WTC11 (cell line): ENCODE results near the gene WASF3. TPM values are rescaled to one million over a fixed set of nuclear protein-coding genes. Genes with fewer than 3 reads are reported as not detected.

Experiments
- ATAC-seq: fragments of 200-7000 bp; cut with Tn5 transposase; 2 replicates; pipeline ENCODE4 v1.10.0; 2021; ENCODE audit warnings: mild to moderate bottlenecking, moderate library complexity
- CTCF ChIA-PET: fragments of 300-600 bp; sonication (Branson Sonifier 250); formaldehyde crosslinking; loops from one replicate; lab custom pipeline; 2021; ENCODE audit warnings: antibody characterized with exemption; lab: Charles Lee
- POLR2A ChIA-PET: fragments of 350-600 bp; sonication (Branson Sonifier 250); formaldehyde crosslinking; loops from one replicate; lab custom pipeline; 2021; ENCODE audit warnings: antibody characterized with exemption; lab: Charles Lee
- DNase-seq: peaks from one replicate; pipeline ENCODE4 v3.0.0; 2021; ENCODE audit warnings: low spot score
- H3K27ac Mint-ChIP-seq: 2 replicates; pipeline ENCODE4 v1.8.0; 2021; ENCODE audit warnings: mixed read lengths
- H3K27me3 Mint-ChIP-seq: 2 replicates; pipeline ENCODE4 v1.8.0; 2021; ENCODE audit warnings: low read depth, mild to moderate bottlenecking, moderate library complexity, mixed read lengths
- H3K36me3 Mint-ChIP-seq: 2 replicates; pipeline ENCODE4 v1.8.0; 2021; ENCODE audit warnings: mixed read lengths
- H3K4me1 Mint-ChIP-seq: 2 replicates; pipeline ENCODE4 v1.8.0; 2022; ENCODE audit warnings: mixed read lengths
- H3K4me3 Mint-ChIP-seq: 2 replicates; pipeline ENCODE4 v1.8.0; 2021; ENCODE audit warnings: mild to moderate bottlenecking, moderate library complexity, mixed read lengths
- H3K9me3 Mint-ChIP-seq: 2 replicates; pipeline ENCODE4 v1.8.0; 2021; ENCODE audit warnings: mixed read lengths
- AFF4 ChIP-seq: sonication (generic); formaldehyde crosslinking; IDR thresholded peaks from 2 replicates; pipeline ENCODE4 v1.8.1; 2023; ENCODE audit warnings: mild to moderate bottlenecking, missing genetic modification reagents, borderline replicate concordance
- ARID4B ChIP-seq: sonication (generic); formaldehyde crosslinking; IDR thresholded peaks from 2 replicates; pipeline ENCODE4 v1.8.0; 2023; ENCODE audit warnings: missing genetic modification reagents, mild to moderate bottlenecking, borderline replicate concordance
- ERG ChIP-seq: fragments of 250-450 bp; sonication (Bioruptor Pico); IDR thresholded peaks from 2 replicates; pipeline ENCODE4 v1.8.0; 2021; ENCODE audit warnings: mild to moderate bottlenecking
- MYBL2 ChIP-seq: sonication (generic); formaldehyde crosslinking; IDR thresholded peaks from 2 replicates; pipeline ENCODE4 v1.8.1; 2023; ENCODE audit warnings: mild to moderate bottlenecking, moderate library complexity, missing genetic modification reagents
- TEAD1 ChIP-seq: sonication (generic); formaldehyde crosslinking; IDR thresholded peaks from 2 replicates; pipeline ENCODE4 v1.8.0; 2022; ENCODE audit warnings: mild to moderate bottlenecking, missing genetic modification reagents
- ZNF425 ChIP-seq: fragments of 250-450 bp; sonication (Bioruptor Pico); conservative IDR thresholded peaks from 2 replicates; pipeline ENCODE4 v1.9.0; 2021; ENCODE audit warnings: mild to moderate bottlenecking
- total RNA-seq: library from RNA; stranded (reverse); gene quantifications from 3 replicates; pipeline ENCODE4 v1.2.3, GENCODE V29; 2021
- TF ChIP-seq, protein P1 (sequence below): sonication (generic); formaldehyde crosslinking; IDR thresholded peaks from 2 replicates; pipeline ENCODE4 v1.8.0; 2022; ENCODE audit warnings: mild to moderate bottlenecking, missing genetic modification reagents
- TF ChIP-seq, protein P2 (sequence below): sonication (generic); formaldehyde crosslinking; IDR thresholded peaks from 2 replicates; pipeline ENCODE4 v1.8.1; 2023; ENCODE audit warnings: mild to moderate bottlenecking, missing genetic modification reagents, moderate library complexity

The WASF3 gene
- total RNA-seq, 1 experiment from 2014 or later = 26.8 TPM

- TF ChIP-seq AFF4 (CRISPR knock-in tag) (no peak), ZNF425 (CRISPR knock-in tag) (no peak), MYBL2 (no peak)
Measured at GRCh38 chr13:26668357-26669146, 111.1 kb downstream of the WASF3 start (continued).

- H3K27ac Mint-ChIP-seq = no peak overlapping the region
- ATAC-seq = no peak
- no peak for DNase-seq
- no peaks in the 10 kb centered on the region for H3K27me3 Mint-ChIP-seq
- peaks cover 6% of the 10 kb centered on the region; the same call in 1 of the 2 replicates for H3K36me3 Mint-ChIP-seq
- ChIA-PET CTCF (interaction anchor here (1.0 kb wide), 1 partner anchor 177 kb away, joined by 3 read pairs; no protein-coding TSS in a partner anchor), POLR2A (no interaction called here)
- peaks cover 6% of the 10 kb centered on the region for H3K9me3 Mint-ChIP-seq
- peaks cover 14% of the 10 kb centered on the region for H3K4me1 Mint-ChIP-seq
- H3K4me3 Mint-ChIP-seq = no peak overlapping the region
- TF ChIP-seq ARID4B (CRISPR knock-in tag) (no peak), ERG (CRISPR knock-in tag) (no peak)
Measured at GRCh38 chr13:26673890-26674289, 116.4 kb downstream of the WASF3 start.

DNA sequence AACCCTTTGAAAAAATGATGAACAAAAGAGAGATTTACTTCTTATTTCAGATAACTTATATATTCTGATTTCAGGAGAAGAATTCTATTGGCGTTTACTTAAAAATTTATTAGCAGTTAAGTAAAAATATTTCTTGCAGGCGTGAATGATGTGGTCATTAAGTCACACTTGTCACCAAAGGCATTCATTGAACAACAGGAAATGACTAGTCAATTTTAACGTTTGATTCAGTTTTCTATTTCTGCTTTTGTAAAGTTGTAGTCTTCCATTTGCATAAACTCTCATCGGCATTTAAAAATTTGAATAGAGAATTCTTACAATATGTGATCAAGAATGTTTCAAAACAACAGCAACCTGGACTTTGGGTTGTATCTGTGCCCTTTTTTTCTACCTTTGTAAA is 119.7 kb downstream of the WASF3 start:
- H3K27ac Mint-ChIP-seq = no peak overlapping the region
- no peaks in the 10 kb centered on the region for H3K27me3 Mint-ChIP-seq
- CTCF ChIA-PET = interaction anchor here (1.3 to 1.9 kb wide), 2 partner anchors 19 to 21 kb away, joined by 3 to 4 read pairs; no protein-coding TSS in a partner anchor
- ATAC-seq = no peak
- peaks cover 7% of the 10 kb centered on the region; the same call in 1 of the 2 replicates for H3K36me3 Mint-ChIP-seq
- POLR2A ChIA-PET = no interaction called here
- DNase-seq = no peak
- no peak overlapping the region for H3K4me3 Mint-ChIP-seq
- H3K4me1 Mint-ChIP-seq = peaks cover 36% of the 10 kb centered on the region
- TF ChIP-seq, protein P1, sequence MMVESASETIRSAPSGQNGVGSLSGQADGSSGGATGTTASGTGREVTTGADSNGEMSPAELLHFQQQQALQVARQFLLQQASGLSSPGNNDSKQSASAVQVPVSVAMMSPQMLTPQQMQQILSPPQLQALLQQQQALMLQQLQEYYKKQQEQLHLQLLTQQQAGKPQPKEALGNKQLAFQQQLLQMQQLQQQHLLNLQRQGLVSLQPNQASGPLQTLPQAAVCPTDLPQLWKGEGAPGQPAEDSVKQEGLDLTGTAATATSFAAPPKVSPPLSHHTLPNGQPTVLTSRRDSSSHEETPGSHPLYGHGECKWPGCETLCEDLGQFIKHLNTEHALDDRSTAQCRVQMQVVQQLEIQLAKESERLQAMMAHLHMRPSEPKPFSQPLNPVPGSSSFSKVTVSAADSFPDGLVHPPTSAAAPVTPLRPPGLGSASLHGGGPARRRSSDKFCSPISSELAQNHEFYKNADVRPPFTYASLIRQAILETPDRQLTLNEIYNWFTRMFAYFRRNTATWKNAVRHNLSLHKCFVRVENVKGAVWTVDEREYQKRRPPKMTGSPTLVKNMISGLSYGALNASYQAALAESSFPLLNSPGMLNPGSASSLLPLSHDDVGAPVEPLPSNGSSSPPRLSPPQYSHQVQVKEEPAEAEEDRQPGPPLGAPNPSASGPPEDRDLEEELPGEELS (CRISPR knock-in tag) = no peak
- TF ChIP-seq, protein P2, sequence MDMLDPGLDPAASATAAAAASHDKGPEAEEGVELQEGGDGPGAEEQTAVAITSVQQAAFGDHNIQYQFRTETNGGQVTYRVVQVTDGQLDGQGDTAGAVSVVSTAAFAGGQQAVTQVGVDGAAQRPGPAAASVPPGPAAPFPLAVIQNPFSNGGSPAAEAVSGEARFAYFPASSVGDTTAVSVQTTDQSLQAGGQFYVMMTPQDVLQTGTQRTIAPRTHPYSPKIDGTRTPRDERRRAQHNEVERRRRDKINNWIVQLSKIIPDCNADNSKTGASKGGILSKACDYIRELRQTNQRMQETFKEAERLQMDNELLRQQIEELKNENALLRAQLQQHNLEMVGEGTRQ (CRISPR knock-in tag) = no peak
- TF ChIP-seq TEAD1 (CRISPR knock-in tag) = no peak
- no peaks in the 10 kb centered on the region for H3K9me3 Mint-ChIP-seq
